ENCODE results near the gene RTL5.
"Not testable (repeated sequence)": the region's sequence is repeated elsewhere in the genome, so short reads cannot be mapped to it uniquely, and the experiment has no call there.

RTL5 gene

DNA sequence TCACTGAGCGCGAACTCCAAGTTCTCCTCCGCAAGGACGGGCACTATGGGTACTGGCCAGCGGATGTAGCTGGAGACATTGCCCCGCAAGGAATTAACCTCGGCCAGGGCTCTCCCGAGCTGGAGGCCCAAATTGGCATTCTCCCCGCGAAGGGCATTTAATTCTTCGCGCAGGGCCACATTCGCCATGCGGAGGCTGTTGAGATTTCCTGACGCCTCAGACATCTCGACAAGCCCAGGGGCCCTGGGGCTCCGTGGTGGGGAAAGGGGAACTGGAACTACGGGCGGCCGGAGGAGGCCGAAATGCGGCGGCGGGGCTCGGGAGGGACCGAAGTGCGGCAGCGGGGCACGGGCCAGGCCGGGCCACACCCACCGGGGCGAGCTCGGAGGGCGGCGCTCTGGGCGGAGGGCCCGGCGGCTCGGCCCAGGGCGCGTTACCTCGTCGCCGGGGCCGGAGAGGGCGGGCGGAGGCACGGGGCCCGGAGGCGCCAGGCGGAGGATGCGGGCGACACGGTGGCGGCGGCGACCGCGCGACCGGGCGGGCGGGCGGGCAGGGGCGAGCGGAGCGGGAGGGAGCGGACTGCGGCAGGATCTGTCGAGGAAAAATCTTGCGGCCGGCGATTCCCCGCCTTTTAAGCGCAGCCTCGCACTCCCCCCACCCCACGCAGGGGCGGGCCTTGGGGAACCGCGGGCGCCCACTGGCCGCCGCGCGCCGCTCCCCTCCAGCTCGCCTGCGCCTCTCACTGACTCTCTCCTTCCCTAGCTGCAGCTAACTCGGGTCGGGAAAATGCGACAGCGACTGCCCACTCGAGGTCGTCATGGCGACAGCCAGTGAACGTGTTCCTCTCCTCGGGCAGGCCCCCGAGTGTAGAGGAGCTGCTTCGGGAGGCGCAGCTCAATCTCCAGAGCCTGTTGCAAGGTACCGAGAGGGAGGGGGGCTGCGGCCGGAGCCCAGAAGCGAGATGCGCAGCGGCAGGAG, at the start of gene RTL5:
RTL5 (minus strand) TSS at position 599 of the 978 bp plus-strand sequence.
- H3K4me3 ChIP-seq (ENCODE audit: low read depth, low read length) = peak within 1 kb of the TSS; percentile 16
- TF ChIP-seq POLR2A (IDR thresholded peaks at IDR 0.05; ENCODE audit: extremely low read depth, insufficient read length) = no peak
- TF ChIP-seq, protein P1, sequence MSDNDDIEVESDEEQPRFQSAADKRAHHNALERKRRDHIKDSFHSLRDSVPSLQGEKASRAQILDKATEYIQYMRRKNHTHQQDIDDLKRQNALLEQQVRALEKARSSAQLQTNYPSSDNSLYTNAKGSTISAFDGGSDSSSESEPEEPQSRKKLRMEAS (IDR thresholded peaks at IDR 0.05; ENCODE audit: low read depth, low read length) = no peak
- TF ChIP-seq, protein P2, sequence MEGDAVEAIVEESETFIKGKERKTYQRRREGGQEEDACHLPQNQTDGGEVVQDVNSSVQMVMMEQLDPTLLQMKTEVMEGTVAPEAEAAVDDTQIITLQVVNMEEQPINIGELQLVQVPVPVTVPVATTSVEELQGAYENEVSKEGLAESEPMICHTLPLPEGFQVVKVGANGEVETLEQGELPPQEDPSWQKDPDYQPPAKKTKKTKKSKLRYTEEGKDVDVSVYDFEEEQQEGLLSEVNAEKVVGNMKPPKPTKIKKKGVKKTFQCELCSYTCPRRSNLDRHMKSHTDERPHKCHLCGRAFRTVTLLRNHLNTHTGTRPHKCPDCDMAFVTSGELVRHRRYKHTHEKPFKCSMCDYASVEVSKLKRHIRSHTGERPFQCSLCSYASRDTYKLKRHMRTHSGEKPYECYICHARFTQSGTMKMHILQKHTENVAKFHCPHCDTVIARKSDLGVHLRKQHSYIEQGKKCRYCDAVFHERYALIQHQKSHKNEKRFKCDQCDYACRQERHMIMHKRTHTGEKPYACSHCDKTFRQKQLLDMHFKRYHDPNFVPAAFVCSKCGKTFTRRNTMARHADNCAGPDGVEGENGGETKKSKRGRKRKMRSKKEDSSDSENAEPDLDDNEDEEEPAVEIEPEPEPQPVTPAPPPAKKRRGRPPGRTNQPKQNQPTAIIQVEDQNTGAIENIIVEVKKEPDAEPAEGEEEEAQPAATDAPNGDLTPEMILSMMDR (IDR thresholded peaks at IDR 0.05; ENCODE audit: low read depth, low read length) = no peak
- TF ChIP-seq MYC (IDR thresholded peaks at IDR 0.05; ENCODE audit: low read depth, low read length) = no peak
- DNase-seq (ENCODE audit: low read depth) = peak; percentile 75

DNA sequence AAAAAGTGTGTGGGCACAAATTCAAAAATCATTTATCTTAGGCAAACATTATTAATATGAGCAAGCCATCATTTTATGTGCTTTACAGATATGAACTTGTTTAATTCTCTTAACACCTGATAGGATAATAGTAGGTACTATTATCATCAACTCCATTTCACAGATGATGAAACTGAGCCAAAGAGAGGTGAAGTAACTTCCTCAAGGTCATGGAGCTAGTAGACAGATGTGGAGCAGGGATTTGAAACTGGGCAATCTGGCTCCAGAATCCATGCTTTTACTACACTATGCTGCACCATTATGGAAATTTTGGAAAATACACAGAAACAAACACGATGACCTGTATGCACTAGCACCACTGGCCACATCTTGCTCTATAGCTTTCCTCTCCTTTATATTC, 48.8 kb upstream of the RTL5 start:
- peak; percentile 38 for DNase-seq (ENCODE audit: low read depth)
- no peak for TF ChIP-seq MYC (IDR thresholded peaks at IDR 0.05; ENCODE audit: low read depth, low read length)
- TF ChIP-seq POLR2A (IDR thresholded peaks at IDR 0.05; ENCODE audit: extremely low read depth, insufficient read length) = no peak
- TF ChIP-seq, protein P2 (IDR thresholded peaks at IDR 0.05; ENCODE audit: low read depth, low read length) = no peak
- H3K4me3 ChIP-seq (ENCODE audit: low read depth, low read length) = peak overlapping the region; percentile 95

DNA sequence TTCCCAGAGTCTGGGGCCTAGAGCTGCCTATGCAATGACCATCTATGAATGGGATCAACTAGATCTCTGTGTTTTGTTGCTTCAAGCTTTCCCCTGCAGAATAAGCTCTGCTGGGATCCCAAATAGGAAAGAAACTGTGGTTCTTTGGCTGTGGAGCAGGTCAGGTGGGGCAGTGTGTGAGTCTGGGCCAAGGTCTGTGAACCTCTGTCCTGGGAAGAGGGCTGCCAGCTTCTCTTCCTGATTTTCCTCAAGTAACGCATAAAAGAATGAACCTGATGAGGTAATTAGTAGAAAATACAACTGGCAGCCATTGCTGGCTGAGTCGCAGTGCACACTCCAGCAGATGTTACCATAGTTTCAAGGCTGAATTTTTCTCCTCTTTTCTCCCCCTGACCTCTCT, 45.3 kb upstream of the RTL5 start:
- no peak for DNase-seq (ENCODE audit: low read depth)
- H3K4me3 ChIP-seq (ENCODE audit: low read depth, low read length) = no peak overlapping the region
- no peak for TF ChIP-seq POLR2A (IDR thresholded peaks at IDR 0.05; ENCODE audit: extremely low read depth, insufficient read length)
- TF ChIP-seq, protein P2 (IDR thresholded peaks at IDR 0.05; ENCODE audit: low read depth, low read length) = no peak
- TF ChIP-seq MYC (IDR thresholded peaks at IDR 0.05; ENCODE audit: low read depth, low read length) = no peak
- TF ChIP-seq, protein P1 (IDR thresholded peaks at IDR 0.05; ENCODE audit: low read depth, low read length) = no peak

DNA sequence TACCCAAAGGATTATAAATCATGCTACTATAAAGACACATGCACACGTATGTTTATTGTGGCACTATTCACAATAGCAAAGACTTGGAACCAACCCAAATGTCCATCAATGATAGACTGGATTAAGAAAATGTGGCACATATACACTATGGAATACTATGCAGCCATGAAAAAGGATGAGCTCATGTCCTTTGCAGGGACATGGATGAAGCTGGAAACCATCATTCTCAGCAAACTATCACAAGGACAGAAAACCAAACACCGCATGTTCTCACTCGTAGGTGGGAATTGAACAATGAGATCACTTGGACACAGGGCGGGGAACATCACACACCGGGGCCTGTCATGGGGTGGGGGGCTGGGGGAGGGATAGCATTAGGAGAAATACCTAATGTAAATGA, 44.6 kb upstream of the RTL5 start:
- H3K4me3 ChIP-seq (ENCODE audit: low read depth, low read length); DNase-seq (ENCODE audit: low read depth): not testable (repeated sequence)

DNA sequence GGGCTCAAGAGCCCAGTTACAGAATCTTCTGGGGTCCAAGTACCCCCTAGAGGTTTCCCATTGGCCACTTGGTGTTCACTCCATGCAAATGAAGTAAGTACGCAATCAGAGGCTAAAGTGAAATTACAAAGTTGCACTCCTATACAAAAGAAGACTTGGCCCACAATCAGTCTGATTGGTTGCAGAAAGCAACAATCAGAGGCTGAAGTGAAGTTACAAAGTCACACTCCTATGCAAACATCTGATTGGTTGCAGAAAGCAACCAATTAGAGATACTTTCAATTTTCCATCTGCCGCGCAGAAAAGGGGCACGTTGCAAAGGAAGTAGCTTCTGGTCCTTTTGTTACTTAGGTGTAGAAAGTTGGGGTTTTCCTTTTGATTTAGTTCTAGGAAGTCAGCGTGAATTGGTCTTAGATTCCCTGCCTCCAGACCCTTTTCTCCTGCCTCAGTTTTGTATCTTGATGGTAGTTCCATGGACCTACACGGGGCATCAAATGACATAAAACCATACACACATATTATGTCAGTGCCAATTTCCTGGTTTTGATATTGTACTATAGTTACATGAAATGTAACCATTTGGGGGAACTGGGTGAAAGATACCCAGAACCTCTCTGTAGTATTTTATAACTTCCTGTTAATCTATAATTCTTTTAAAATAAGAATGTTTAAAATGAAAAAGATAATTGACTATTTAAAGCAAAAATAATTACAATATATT, 37.5 kb upstream of the RTL5 start:
- no peak for TF ChIP-seq POLR2A (IDR thresholded peaks at IDR 0.05; ENCODE audit: extremely low read depth, insufficient read length)
- TF ChIP-seq, protein P1 (IDR thresholded peaks at IDR 0.05; ENCODE audit: low read depth, low read length) = no peak
- TF ChIP-seq, protein P2 (IDR thresholded peaks at IDR 0.05; ENCODE audit: low read depth, low read length) = no peak
- no peak for TF ChIP-seq MYC (IDR thresholded peaks at IDR 0.05; ENCODE audit: low read depth, low read length)
- peak; percentile 2 for DNase-seq (ENCODE audit: low read depth)
- no peak overlapping the region for H3K4me3 ChIP-seq (ENCODE audit: low read depth, low read length)

DNA sequence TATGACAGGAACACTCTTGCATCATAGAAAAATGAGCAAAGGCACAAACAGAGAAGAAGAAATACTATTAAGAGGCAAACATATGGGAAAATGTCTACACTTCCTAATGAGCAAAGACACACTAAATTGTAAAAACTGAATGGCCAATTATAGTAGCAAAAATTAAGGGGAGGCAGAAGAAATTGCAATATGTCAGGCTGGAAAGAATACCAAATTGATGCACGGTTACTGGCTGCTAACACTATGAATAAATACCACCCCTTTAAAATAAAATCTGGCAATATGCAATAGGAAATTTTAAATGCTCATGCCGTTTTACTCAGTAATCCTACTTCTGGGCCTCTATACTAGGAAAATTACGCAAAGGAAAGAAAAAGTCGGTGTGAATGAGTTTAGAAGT, 33.8 kb upstream of the RTL5 start:
- no peak overlapping the region for H3K4me3 ChIP-seq (ENCODE audit: low read depth, low read length)
- TF ChIP-seq, protein P2 (IDR thresholded peaks at IDR 0.05; ENCODE audit: low read depth, low read length) = no peak
- DNase-seq (ENCODE audit: low read depth) = no peak

All from NB4 (cell line).